ENCODE measurements around the gene SNAP47. TPM values are rescaled to one million over a fixed set of nuclear protein-coding genes. Genes with fewer than 3 reads are reported as not detected.

The SNAP47 gene
- total and polyA plus RNA-seq, 5 donors, result 43.1 to 91.8 (median 63.3) TPM

- intact Hi-C loops (cut with DNase I), result loop anchor here in 1 of 4 donors (5.0 kb wide), 1 partner anchor 178 kb away; the partner anchor contains the start of gene WNT9A
- no peak overlapping the region for H3K4me3 ChIP-seq (ENCODE audit: low read length)
- H3K27me3 ChIP-seq (ENCODE audit: control insufficient read depth, insufficient read depth), result no peaks in the 10 kb centered on the region
- no peaks in the 10 kb centered on the region for H3K4me1 ChIP-seq (ENCODE audit: control insufficient read depth, insufficient read depth, low read length)
- H3K27ac ChIP-seq (ENCODE audit: low read length), result no peak overlapping the region
- H3K9me3 ChIP-seq (ENCODE audit: control insufficient read depth, low read length), result no peaks in the 10 kb centered on the region
- ATAC-seq (no peak), DNase-seq (peak in 1 of 3 donors; percentile 27)
- WGBS, result 91% methylated on average over 20 of the region's 20 CpGs
These were observed 34.1 kb downstream of the SNAP47 start for GRCh38 chr1:227769047-227769935.

GRCh38 chr1:227769936-227770494 is 34.8 kb downstream of the SNAP47 start:
- 93% methylated on average over 15 of the region's 15 CpGs for WGBS
- intact Hi-C loops (cut with DNase I), result loop anchor here in 1 of 4 donors (5.0 kb wide), 1 partner anchor 177 kb away; the partner anchor contains the start of gene WNT9A
- no peak overlapping the region for H3K4me3 ChIP-seq (ENCODE audit: low read length)
- H3K27me3 ChIP-seq (ENCODE audit: control insufficient read depth, insufficient read depth), result no peaks in the 10 kb centered on the region
- H3K9me3 ChIP-seq (ENCODE audit: control insufficient read depth, low read length), result no peaks in the 10 kb centered on the region
- DNase-seq (peak in 1 of 3 donors; percentile 14), ATAC-seq (no peak)
- peaks cover 2% of the 10 kb centered on the region for H3K4me1 ChIP-seq (ENCODE audit: control insufficient read depth, insufficient read depth, low read length)
- H3K27ac ChIP-seq (ENCODE audit: low read length), result no peak overlapping the region

- H3K27me3 ChIP-seq (ENCODE audit: control insufficient read depth, insufficient read depth), result no peaks in the 10 kb centered on the region
- DNase-seq (peak in 1 of 3 donors; percentile 47), ATAC-seq (no peak)
- H3K4me3 ChIP-seq (ENCODE audit: low read length), result no peak overlapping the region
- intact Hi-C loops (cut with DNase I), result no loop called here
- H3K27ac ChIP-seq (ENCODE audit: low read length), result no peak overlapping the region
- 92% methylated on average over 13 of the region's 13 CpGs for WGBS
- peaks cover 2% of the 10 kb centered on the region for H3K4me1 ChIP-seq (ENCODE audit: control insufficient read depth, insufficient read depth, low read length)
- H3K9me3 ChIP-seq (ENCODE audit: control insufficient read depth, low read length), result no peaks in the 10 kb centered on the region
These were observed 35.6 kb downstream of the SNAP47 start for GRCh38 chr1:227770812-227771211.

- no peak overlapping the region for H3K27ac ChIP-seq (ENCODE audit: low read length)
- ATAC-seq (no peak), DNase-seq (peak in 1 of 3 donors; percentile 38)
- H3K4me1 ChIP-seq (ENCODE audit: control insufficient read depth, insufficient read depth, low read length), result peaks cover 2% of the 10 kb centered on the region
- WGBS, result 95% methylated on average over 8 of the region's 8 CpGs
- H3K9me3 ChIP-seq (ENCODE audit: control insufficient read depth, low read length), result no peaks in the 10 kb centered on the region
- intact Hi-C loops (cut with DNase I), result no loop called here
- no peaks in the 10 kb centered on the region for H3K27me3 ChIP-seq (ENCODE audit: control insufficient read depth, insufficient read depth)
- H3K4me3 ChIP-seq (ENCODE audit: low read length), result no peak overlapping the region
These were observed 36.1 kb downstream of the SNAP47 start for GRCh38 chr1:227771326-227771725.

GRCh38 chr1:227771771-227772170 is 36.5 kb downstream of the SNAP47 start:
- Histone ChIP-seq H3K27ac (ENCODE audit: low read length) (no peak overlapping the region), H3K4me1 (ENCODE audit: control insufficient read depth, insufficient read depth, low read length) (peaks cover 2% of the 10 kb centered on the region), H3K4me3 (ENCODE audit: low read length) (no peak overlapping the region), H3K27me3 (ENCODE audit: control insufficient read depth, insufficient read depth) (no peaks in the 10 kb centered on the region), H3K9me3 (ENCODE audit: control insufficient read depth, low read length) (no peaks in the 10 kb centered on the region)
- WGBS, result 94% methylated on average over 7 of the region's 7 CpGs
- intact Hi-C loops (cut with DNase I), result no loop called here
- no peak for DNase-seq
- no peak for ATAC-seq

- intact Hi-C loops (cut with DNase I), result no loop called here
- Histone ChIP-seq H3K27me3 (ENCODE audit: control insufficient read depth, insufficient read depth) (no peaks in the 10 kb centered on the region), H3K9me3 (ENCODE audit: control insufficient read depth, low read length) (no peaks in the 10 kb centered on the region), H3K4me1 (ENCODE audit: control insufficient read depth, insufficient read depth, low read length) (peaks cover 2% of the 10 kb centered on the region), H3K4me3 (ENCODE audit: low read length) (no peak overlapping the region), H3K27ac (ENCODE audit: low read length) (no peak overlapping the region)
- WGBS, result 95% methylated on average over 15 of the region's 15 CpGs
- DNase-seq (no peak), ATAC-seq (no peak)
These were observed 38.3 kb downstream of the SNAP47 start for GRCh38 chr1:227773558-227773957.

GRCh38 chr1:227774051-227774731 is 39.0 kb downstream of the SNAP47 start:
- H3K27ac ChIP-seq (ENCODE audit: low read length), result no peak overlapping the region
- DNase-seq (no peak), ATAC-seq (no peak)
- peaks cover 2% of the 10 kb centered on the region for H3K4me1 ChIP-seq (ENCODE audit: control insufficient read depth, insufficient read depth, low read length)
- no peaks in the 10 kb centered on the region for H3K9me3 ChIP-seq (ENCODE audit: control insufficient read depth, low read length)
- intact Hi-C loops (cut with DNase I), result no loop called here
- H3K27me3 ChIP-seq (ENCODE audit: control insufficient read depth, insufficient read depth), result no peaks in the 10 kb centered on the region
- no peak overlapping the region for H3K4me3 ChIP-seq (ENCODE audit: low read length)
- WGBS, result 87% methylated on average over 13 of the region's 13 CpGs

- no peaks in the 10 kb centered on the region for H3K9me3 ChIP-seq (ENCODE audit: control insufficient read depth, low read length)
- H3K4me3 ChIP-seq (ENCODE audit: low read length), result no peak overlapping the region
- peaks cover 2% of the 10 kb centered on the region for H3K4me1 ChIP-seq (ENCODE audit: control insufficient read depth, insufficient read depth, low read length)
- H3K27me3 ChIP-seq (ENCODE audit: control insufficient read depth, insufficient read depth), result no peaks in the 10 kb centered on the region
- no peak for DNase-seq
- WGBS, result 64% methylated on average over 42 of the region's 42 CpGs
- intact Hi-C loops (cut with DNase I), result no loop called here
- H3K27ac ChIP-seq (ENCODE audit: low read length), result no peak overlapping the region
- ATAC-seq, result peak in 1 of 2 donors; percentile 8
These were observed 39.8 kb downstream of the SNAP47 start for GRCh38 chr1:227774821-227775661.

GRCh38 chr1:227775841-227776240 is 40.6 kb downstream of the SNAP47 start:
- intact Hi-C loops (cut with DNase I), result no loop called here
- Histone ChIP-seq H3K27ac (ENCODE audit: low read length) (no peak overlapping the region), H3K27me3 (ENCODE audit: control insufficient read depth, insufficient read depth) (no peaks in the 10 kb centered on the region), H3K4me1 (ENCODE audit: control insufficient read depth, insufficient read depth, low read length) (peaks cover 2% of the 10 kb centered on the region), H3K4me3 (ENCODE audit: low read length) (no peak overlapping the region), H3K9me3 (ENCODE audit: control insufficient read depth, low read length) (no peaks in the 10 kb centered on the region)
- WGBS, result 93% methylated on average over 10 of the region's 10 CpGs
- DNase-seq (no peak), ATAC-seq (no peak)

- DNase-seq (no peak), ATAC-seq (no peak)
- Histone ChIP-seq H3K9me3 (ENCODE audit: control insufficient read depth, low read length) (no peaks in the 10 kb centered on the region), H3K4me1 (ENCODE audit: control insufficient read depth, insufficient read depth, low read length) (peaks cover 2% of the 10 kb centered on the region), H3K27me3 (ENCODE audit: control insufficient read depth, insufficient read depth) (no peaks in the 10 kb centered on the region), H3K27ac (ENCODE audit: low read length) (no peak overlapping the region), H3K4me3 (ENCODE audit: low read length) (no peak overlapping the region)
- intact Hi-C loops (cut with DNase I), result no loop called here
- WGBS, result 88% methylated on average over 7 of the region's 7 CpGs
These were observed 41.1 kb downstream of the SNAP47 start for GRCh38 chr1:227776331-227776771.
